ENCODE results near the gene RRP15.

The RRP15 gene

DNA sequence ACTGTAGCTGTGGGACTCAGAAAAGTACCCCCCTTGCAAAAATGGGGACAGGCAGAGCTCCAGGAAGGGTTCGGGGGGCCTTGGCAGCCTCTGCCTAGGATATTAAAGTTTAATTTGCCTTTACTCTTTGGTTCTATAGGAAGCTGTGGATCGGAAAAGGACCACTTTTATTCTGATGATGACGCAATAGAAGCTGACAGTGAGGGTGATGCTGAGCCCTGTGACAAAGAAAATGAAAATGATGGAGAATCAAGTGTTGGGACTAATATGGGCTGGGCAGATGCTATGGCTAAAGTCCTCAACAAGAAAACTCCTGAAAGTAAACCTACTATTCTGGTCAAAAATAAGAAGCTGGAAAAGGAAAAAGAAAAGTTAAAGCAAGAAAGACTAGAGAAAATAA lies 17.1 kb downstream of the RRP15 start:
- TF ChIP-seq CTCF (IDR thresholded peaks at IDR 0.05) = no peak
- no peak for DNase-seq (ENCODE audit: low spot score)
- Histone ChIP-seq H3K4me3 (no peak overlapping the region), H3K27ac (no peak overlapping the region)

GRCh38 chr1:218303176-218303879 lies 18.2 kb downstream of the RRP15 start:
- Histone ChIP-seq H3K4me3 (no peak overlapping the region), H3K27ac (no peak overlapping the region)
- no peak for DNase-seq (ENCODE audit: low spot score)
- TF ChIP-seq CTCF (IDR thresholded peaks at IDR 0.05) = no peak

DNA sequence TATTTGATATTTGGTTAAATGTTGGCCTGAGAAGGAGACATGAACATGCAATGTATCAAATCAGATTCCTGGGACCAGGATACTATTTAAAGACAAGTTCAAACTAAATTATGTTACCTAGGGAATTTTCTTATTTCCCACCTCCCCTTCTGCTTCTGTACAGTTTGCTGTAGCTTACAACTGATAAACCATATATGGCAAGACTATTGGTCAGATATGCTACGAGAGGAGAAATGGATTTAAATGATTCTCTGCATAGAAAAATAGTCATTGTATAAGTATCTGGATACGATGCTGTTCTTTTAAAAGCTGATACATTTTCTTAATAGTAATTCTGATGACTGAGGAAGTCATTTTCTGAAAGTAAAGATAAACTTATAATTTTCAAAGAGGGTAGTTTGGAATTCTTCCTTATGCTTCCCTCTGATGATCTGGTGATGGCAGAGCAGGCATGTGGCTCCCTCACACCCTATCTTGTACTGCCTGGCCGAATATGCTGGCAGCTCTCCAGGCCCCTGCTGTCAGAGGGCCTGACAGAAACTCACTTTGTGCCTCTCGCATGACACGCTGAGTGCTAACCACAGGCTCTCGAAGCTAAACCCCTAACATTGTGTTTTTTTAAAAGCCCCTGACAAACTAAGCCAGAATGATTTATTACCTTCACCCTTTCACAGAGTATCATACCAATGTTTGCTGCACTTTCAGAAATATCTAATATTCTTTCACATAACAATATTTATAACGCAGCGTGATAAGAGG lies 19.4 kb downstream of the RRP15 start:
- DNase-seq (ENCODE audit: low spot score) = no peak
- no peak for TF ChIP-seq CTCF (IDR thresholded peaks at IDR 0.05)
- H3K4me3 ChIP-seq = no peak overlapping the region
- no peak overlapping the region for H3K27ac ChIP-seq

DNA sequence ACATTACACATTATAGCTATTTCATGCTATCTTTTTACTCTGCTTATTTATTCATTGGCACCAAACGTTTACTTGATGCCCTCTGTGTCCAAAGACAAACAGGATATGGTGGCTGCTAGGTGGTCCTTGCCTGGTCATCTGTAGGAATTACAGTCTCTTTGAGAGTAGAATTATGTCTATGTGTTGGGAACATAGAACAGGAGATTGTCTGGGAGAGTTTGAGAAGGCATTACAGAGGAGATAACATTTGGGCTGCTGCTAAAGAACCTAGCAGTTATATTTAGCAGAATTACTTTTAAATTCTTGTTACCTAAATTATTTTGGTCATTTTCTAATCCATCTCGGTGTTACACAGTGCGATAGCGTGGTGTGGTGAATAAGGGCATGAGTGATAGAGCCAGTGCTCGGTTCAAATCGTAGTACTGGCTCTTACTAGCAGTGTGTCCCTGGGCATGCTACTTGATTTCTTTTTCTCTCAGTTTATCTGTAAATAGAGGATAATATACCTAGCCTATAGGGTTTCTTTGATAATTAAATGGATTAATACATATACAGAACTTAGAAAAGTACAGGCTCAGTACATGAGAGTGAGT lies 20.5 kb downstream of the RRP15 start:
- Histone ChIP-seq H3K27ac (no peak overlapping the region), H3K4me3 (no peak overlapping the region)
- no peak for DNase-seq (ENCODE audit: low spot score)
- no peak for TF ChIP-seq CTCF (IDR thresholded peaks at IDR 0.05)

- Histone ChIP-seq H3K27ac (no peak overlapping the region), H3K4me3 (no peak overlapping the region)
- TF ChIP-seq CTCF (IDR thresholded peaks at IDR 0.05) = no peak
- DNase-seq (ENCODE audit: low spot score) = no peak
Observed at GRCh38 chr1:218312509-218312908, 27.4 kb downstream of the RRP15 start.

DNA sequence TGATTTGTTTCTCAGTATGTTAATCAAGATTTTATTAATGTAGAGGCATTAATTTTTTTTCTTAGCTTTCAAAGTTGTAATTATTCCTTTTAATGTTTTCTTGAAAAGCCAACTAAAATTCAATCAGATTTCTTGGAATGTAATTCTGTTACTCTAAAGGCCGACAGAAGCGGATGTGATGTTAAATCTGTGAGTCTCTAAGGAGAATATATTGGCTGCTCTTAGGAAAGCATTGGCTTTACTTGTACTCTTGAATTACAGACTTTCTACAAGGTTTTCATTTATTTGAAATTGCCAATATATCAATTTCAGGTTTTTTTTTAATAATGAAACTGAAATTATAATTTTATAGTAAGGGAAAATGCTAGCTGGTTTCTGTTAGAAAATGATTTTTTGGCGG lies 29.2 kb downstream of the RRP15 start:
- no peak for DNase-seq (ENCODE audit: low spot score)
- H3K27ac ChIP-seq = no peak overlapping the region
- no peak overlapping the region for H3K4me3 ChIP-seq
- TF ChIP-seq CTCF (IDR thresholded peaks at IDR 0.05) = no peak

All from coronary artery (tissue), 2 donors.